ENCODE measurements around the gene IL16.

- no peak for TF ChIP-seq CTCF (conservative IDR thresholded peaks at IDR 0.05; ENCODE audit: low read length)
- TF ChIP-seq EZH2phosphoT487 (IDR thresholded peaks at IDR 0.05; ENCODE audit: borderline replicate concordance, low read depth, low read length) = no peak
Measured at GRCh38 chr15:81291916-81292522, 95.3 kb downstream of the IL16 start.

Data from OCI-LY7 (cell line).